HG02973 (cell line): ENCODE measurements around the gene CYP17A1.
"Not testable (repeated sequence)": the region's sequence is repeated elsewhere in the genome, so short reads cannot be mapped to it uniquely, and the experiment has no call there.

Experiments
- ATAC-seq: cut with Tn5 transposase; IDR thresholded peaks from one replicate; pipeline ENCODE4 v1.9.1; 2021; ENCODE audit warnings: moderate library complexity; ENCODE audit not compliant: unreplicated experiment

Gene CYP17A1

DNA sequence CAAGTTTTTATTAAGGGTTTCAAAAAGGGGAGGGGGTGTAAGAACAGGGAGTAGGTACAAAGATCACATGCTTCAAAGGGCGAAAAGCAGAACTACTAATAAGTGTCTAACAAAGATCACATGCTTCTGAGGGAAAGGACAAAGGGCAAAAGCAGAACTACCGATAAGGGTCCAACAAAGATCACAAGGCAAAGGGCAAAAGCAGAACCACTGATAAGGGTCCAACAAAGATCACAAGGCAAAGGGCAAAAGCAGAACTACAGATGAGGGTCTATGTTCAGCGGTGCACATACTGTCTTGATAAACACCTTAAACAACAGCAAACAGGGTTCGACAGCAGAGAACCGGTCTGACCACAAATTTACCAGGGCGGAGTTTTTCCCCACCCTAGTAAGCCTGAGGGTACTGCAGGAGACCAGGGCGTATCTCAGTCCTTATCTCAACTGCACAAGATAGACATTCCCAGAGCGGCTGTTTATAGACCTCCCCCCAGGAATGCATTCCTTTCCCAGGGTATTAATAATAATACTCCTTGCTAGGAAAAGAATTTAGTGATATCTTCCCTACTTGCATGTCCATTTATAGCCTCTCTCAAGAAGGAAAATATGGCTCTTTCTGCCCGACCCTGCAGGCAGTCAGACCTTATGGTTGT is 1.2 kb upstream of the CYP17A1 start:
- not testable (repeated sequence) for ATAC-seq

DNA sequence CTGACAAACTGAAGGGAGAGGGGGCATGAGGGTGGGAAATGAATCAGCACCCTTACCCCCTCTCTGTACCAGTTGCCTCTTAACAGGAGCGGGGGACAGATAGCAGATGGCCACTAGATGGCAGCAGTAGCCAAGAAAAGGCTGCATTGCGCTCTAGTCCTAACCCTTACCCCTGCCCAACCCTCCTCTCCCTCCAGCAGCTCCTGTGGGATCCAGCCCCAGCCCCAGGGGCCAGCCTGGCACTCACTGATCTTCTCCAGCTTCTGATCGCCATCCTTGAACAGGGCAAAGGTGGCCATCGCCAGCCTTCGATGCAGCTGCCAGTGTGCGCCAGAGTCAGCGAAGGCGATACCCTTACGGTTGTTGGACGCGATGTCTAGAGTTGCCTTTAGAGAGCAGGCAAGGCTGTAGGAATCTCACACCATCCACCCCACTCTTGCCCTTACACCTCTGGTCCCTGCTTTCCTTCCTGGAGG is 2.2 kb downstream of the CYP17A1 start:
- no peak for ATAC-seq

DNA sequence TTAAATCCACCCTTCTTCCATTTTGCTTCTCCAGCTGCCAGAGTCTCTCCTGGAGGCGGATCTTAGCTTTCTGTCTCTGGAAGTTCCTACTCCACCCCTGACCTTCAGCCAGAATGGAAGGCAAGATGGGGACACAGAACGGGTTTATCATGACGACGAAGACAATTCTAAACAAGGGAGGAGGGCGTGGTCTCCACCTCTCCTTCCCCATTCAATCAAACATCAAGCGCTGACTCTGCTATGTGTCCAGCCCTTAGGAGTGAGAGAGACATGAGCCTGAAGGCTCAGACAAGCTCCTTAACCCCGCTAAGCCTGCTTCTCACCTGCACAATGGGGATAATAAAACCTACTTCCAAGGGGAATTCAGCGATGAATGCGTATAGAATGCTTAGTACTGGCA is 3.1 kb downstream of the CYP17A1 start:
- no peak for ATAC-seq

DNA sequence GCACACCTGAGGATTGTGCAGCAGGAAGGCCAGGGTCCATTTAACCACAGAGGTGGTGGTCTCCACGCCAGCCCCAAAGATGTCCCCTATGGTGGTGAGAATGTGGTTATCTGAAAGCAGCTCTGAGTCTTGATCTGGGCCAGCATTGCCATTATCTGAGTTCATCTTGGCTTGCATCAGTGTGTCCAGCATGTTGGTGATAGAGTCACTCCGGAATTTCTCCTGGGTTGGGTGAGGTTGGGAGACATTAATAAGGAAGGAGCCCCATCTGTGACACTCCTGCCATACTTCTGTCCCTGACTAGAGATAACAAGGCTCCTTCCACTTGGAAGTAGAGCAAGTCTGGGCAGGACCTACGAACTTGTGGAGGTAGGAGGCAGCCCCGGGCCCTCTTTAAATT is 4.2 kb downstream of the CYP17A1 start:
- ATAC-seq: no peak

DNA sequence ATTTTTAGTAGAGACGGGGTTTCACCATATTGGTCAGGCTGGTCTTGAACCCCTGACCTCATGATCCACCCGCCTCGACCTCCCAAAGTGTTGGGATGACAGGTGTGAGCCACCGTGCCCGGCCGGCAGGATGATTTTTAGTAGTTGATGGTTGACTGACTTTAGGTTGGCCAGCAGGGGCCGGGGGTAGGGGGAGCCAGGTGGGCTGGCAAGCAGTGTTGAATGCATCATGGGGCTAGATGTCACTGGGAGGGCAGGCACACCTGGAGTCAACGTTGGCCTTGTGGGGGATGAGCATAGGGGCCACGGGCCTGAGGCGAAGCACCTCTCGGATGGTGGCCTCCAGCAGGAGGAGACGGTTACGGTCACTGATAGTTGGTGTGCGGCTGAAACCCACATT is 5.0 kb downstream of the CYP17A1 start:
- no peak for ATAC-seq

DNA sequence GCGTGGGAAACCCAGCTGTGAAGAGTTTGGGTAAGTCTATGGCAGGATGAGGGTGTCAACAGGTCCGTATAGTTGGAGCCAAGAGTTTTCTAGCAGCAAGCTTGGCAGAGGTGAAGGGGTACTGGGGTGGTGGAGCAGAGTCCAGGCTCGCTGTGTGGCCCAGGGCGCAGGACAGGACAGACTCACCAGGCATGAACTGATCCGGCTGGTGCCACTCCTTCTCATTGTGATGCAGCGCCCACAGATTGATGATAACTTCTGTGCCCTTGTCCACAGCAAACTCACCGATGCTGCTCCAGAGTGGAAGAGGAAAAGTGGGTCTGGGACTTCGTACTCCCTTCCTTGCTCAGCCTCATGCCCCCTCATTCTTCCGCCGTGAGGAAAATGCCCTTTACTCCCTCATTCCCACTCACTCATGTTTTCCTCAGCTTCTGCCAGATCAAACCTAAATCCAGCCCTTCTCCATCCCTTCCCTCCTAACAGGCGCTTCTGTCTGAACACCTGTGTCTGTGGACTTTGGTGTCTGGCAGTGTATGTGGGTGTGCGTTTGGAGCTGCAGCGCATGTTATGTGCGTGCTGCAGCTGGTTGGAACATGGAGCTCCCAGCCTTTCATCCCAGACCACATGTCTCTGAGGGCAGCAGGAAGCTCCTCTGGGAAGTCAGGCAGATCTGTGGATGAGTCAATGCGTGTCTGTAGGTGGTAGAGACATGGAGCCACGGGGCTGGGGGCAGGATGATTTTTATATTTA is 5.7 kb downstream of the CYP17A1 start:
- ATAC-seq: no peak

DNA sequence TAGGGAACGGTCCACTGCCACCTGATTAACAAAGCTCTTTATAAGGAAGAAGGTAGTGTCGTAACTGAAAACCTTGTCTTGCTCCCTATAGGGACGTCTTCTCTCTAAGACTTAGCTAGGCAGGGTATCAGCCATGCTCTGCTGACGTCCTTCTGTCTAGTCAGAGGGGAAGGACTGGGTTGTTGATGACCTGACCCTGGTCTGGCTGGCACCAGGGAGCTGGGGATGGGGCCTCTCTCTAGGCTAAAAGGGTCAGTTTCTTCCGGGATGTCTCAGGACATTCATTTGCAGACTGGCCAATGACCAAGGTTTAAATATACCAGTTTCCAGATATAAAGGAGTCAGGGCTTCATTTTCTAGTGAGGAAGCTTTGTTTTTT is 9.6 kb downstream of the CYP17A1 start:
- ATAC-seq: no peak

DNA sequence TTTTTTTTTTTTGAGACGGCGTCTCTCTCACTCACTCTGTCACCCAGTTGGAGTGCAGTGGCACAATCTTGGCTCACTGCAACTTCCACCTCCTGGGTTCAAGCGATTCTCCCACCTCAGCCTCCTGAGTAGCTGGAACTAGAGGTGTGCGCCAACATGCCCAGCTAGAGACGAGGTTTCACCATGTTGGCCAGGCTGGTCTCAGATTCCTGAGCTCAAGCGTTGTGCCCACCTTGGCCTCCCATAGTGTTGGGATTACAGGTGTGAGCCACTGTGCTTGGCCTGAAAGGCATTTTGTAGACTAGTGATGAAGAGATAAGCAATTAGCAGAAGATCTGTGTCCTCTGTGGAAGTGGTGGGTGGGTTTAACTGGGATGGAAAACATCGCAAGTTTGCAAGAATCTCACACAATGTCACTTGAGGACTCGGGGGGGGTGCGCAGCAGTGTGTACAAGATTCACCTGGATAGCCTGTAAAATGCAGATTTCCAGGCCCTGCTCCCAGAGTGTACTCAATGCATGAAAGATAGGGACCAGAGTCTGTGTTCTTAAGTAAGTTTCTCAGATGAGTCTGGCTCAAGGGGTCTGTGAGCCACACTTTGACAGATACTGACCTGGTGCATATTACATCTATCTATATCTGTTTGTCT is 10.9 kb downstream of the CYP17A1 start:
- no peak for ATAC-seq

DNA sequence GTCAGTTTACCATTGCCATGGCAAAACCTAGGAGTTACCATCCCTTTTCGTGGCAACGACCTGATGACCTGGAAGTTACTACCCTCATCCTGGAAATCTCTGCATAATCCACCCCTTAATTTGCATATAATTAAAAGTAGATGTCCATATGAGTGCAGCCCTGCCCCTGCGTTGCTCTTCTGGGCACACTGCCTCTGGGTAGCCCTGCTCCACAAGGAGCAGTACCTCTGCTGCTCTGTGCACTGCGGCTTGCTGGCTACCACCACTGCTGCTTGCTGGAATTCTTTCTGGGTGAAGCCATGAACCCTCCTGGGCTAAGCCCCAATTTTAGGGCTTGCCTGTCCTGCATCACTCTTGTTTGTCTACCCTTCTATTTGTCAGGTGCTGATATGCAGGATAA is 12.5 kb downstream of the CYP17A1 start:
- no peak for ATAC-seq

DNA sequence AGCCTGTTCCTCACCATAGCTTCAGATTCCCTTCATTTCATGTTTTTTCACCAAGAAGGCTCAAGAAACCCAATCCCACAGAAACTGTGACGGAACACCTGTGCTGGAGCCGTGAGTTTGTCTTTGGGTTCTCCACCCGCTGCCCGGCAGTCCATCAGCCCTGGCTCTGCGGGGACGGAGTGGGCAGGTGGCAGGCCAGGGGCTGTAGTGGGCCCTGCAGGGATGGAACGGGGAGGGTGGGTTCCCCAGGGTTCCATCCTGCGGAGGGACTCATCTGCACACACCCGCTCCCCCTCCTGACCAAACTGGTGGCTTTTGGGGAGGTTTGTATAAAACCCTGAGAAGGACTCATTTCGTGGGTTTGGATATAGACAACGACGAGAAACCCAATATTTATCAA is 15.0 kb downstream of the CYP17A1 start:
- no peak for ATAC-seq

DNA sequence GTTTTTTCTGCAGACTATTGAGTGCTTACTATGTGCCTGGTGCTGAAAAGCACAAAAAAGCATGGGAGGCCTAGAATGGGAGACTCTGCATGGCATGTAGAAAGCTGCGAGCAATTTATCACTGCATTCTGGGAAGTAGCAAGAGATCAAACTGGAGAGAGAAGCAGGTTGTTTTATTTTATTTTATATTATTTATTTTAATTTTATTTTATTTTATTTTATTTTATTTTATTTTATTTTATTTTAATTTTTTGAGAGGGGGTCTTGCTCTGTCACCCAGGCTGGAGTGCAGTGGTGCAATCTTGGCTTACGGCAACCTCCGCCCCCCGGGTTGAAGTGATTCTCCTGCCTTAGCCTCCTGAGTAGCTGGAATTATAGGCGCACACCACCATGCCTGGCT is 17.2 kb downstream of the CYP17A1 start:
- not testable (repeated sequence) for ATAC-seq

DNA sequence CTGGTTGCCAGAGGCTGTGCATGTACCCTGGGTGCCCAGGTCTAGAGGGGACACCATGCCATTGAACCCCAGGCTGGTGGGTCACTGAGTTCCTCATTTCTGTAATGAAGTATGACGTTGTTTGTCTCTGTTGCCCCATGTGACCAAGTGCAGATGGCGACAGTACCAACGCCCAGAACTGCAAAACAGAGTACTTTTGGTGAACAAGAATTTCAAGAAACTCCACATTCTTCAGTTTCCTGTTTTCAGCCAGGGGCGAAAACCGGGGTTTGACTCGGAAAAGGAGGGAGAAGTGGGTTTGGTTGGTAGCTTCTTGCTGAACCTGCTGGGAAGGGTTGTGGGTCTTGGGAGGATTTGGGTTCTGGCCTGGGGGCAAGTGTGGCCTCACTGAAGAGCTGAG is 18.2 kb downstream of the CYP17A1 start:
- no peak for ATAC-seq

DNA sequence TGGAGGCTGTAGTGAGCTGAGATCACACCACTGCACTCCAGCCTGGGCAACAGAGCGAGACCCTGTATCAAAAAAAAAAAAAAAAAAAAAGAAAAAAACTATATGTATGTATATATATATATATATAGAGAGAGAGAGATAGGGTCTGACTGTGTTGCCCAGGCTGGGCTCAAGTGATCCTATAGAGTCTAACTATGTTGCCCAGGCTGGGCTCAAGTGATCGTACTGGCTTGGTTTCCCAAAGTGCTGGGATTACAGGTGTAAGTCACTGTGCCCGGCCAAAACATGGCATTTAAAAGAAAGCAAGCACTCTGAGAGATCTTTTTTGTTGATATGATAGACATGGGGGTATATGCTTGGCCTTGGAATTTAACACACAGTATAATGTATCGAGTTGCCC is 20.0 kb downstream of the CYP17A1 start:
- no peak for ATAC-seq

DNA sequence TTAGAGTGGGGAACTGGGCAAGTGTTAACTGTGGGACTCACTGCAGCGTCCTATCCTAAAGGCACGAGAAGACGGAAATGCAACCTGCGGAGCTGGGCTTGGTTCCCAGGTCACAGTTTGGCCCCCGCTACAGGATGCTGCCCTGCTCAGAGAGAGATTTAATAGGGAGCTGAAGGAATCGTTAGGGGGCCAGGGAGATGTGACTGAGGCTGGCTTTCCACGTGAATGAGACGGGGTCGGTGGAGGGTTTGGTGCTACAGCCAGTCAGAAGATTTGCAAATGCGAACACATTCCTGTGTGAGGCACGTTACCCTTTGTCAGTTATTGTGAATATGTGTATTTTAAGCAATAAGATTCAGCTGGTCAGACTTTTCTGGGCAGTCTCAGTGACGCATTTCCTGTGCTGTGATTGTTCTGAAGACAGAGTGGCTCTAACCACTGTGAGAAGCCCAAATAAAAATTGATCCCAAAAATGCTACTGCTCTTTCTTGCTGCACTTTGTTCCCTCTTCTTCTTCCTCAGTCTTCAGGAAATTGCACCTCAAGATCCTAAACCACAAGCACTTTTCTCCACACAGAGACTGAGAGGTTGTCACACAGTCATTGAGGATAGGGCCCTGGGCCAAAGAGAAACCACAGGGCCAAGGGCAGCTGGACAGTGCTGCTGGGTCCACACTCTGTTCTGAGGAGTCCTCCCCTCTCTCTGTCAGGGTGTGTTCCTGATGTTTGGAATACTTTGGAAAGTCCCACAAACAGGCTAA is 21.2 kb downstream of the CYP17A1 start:
- no peak for ATAC-seq

DNA sequence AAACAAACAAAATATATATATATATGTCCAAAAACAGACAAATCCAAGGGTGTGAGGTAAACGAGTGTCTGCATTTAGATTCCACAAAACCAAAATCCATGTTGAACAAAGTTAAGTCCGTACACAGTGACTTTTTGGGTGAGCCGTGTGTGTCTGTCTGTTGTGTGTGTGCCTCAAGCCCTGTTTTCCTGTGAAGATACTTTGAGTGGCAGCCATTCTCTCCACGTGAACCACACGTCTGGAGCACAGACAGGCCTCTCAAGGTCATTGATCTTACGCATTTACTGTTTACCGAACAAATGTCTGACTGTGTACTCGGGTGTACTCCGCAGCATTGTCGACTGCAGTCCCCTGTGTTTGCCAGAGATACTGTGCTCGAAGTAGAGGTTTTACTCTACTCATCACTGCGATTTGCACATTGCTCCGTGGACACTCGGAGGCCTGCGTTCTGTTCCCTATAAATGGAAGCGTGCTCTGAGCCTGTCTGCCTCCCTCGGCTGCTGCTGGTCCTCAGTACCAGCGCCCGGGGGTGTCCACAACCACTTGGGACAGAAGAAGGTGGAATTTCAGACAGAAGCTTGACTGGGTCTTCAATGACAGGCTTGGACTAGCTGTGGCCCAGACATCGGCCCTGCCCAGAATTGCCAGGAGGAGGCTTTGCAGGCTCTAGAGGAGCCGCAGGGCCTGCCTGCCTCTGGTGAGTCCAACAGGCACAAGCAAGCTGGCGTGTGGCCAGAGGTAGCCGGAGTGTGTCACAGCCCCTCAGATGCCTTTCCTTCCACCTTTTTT is 22.1 kb downstream of the CYP17A1 start:
- no peak for ATAC-seq

DNA sequence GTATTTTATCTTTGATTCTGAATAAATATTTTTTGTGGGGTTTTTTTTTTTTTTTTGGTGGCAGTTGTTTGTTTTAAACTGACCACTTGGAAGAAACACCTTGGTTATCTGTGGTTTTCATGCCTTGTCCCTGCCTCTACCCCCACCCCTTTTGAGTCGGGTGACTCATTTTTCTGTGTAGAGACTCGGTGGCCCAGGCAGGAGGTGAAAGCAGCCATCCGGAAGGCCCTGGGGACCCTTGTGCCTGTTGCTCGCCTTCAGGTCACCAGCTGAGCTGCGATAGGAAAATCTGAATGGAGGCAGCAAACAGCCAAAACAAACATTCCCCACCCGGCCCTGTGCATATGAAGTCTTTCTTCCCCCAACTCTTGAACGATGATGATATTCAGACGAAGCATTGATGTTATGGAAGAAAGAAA is 22.8 kb downstream of the CYP17A1 start:
- ATAC-seq: no peak

DNA sequence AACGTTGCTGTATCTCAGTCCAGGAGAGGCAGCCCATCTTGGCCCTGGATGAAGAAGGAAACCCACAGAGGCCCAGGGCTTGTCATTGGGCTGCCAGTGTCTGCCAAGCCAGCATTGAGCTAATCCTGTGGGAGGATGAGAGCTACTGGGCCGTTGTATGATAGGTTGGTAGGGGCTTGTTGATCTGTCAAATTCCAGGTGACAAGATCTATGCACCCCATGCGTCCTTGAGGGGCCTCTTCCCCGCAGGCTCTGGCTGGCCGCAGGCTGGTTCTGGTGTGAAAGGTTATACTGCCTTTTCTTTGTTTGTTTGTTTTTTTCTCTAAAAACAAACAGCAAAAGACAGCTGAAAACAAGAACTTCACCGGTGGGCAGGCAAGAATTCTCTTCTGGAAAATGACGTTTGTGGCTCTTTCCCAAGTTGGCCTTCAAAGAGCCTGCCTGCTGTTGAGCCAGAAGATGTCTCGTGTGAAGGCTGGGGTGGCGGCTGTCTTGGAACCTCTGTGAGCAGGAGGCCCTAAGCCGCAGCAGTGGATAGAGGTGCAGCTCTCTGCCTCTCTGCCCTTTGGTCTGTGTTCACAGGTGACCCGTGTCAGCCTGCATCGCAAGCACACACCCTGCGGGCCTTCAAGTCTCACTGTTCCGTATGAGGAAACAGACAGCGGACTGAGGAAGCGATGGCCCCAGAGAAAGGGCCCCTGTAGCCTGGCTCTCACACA is 23.3 kb downstream of the CYP17A1 start:
- no peak for ATAC-seq

DNA sequence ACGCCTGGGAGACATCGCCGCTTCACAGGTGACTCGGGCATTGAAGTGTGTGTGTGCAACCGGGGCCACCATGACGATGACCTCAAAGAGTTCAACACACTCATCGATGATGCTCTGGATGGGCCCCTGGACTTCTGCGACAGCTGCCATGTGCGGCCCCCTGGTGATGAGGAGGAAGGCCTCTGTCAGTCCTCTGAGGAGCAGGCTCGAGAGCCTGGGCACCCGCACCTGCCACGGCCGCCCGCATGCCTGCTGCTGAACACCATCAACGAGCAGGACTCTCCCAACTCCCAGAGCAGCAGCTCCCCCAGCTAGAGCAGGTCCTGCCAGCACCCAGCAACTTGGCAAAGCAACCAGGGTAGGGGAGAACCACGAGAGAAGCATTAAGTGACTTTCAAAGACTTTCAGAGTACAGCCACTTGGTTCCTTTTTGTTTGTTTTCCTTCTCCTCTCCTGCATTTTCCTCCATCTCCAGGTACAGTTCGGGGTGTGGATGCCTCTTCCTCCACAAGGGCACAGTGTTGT is 24.1 kb downstream of the CYP17A1 start:
- ATAC-seq: no peak

DNA sequence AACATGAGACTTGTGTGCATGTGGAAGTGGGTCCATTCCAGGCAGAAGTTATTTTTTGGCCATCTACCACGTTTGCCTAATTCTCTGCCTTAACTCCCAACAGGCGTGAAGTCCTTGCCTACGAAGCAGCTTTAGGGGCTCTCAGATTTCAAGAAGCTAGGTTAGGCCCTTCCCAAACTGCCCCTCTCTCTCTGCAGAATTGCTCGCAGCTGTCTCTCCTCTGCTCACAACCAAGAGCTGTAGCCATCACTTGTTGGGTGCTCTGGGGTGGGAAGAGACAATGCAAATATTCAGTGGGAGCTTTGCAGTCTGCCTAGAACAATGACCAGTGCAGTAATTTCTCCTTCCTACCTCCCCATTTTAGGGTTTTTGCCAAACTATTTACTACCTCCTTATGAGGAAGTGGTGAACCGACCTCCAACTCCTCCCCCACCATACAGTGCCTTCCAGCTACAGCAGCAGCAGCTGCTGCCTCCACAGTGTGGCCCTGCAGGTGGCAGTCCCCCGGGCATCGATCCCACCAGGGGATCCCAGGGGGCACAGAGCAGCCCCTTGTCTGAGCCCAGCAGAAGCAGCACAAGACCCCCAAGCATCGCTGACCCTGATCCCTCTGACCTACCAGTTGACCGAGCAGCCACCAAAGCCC is 24.9 kb downstream of the CYP17A1 start:
- ATAC-seq: no peak
